ENCODE data around the gene SLX4. TPM values are rescaled to one million over a fixed set of nuclear protein-coding genes. Genes with fewer than 3 reads are reported as not detected.
"Not testable (repeated sequence)": the region's sequence is repeated elsewhere in the genome, so short reads cannot be mapped to it uniquely, and the experiment has no call there.

Gene SLX4
- total and polyA plus RNA-seq, 2 donors (not counting 3 experiments of a cell fraction or from before 2014, with no cell fraction given), result 2.9 to 8.9 TPM

GRCh38 chr16:3609895-3610697 lies 1.3 kb downstream of the SLX4 start:
- FAIRE-seq (no peak), DNase-seq (ENCODE audit: low read depth, low spot score) (no peak)
- peak overlapping the region in 1 of 3 experiments; percentile 85 for H3K4me3 ChIP-seq (replicated peaks in 1 of 3; ENCODE audit: insufficient read depth in 1 of 3, low read depth in 1 of 3, low read length in 3 of 3)
- dilution Hi-C loops (cut with MboI; ENCODE audit: extremely low pct_ligation_motif_present, low sequenced_read_pairs) (no loop called here), intact Hi-C loops (cut with micrococcal nuclease) (no loop called here)
- ChIA-PET POLR2A (no interaction called here), CTCF (no interaction called here)
- peak overlapping the region; percentile 76 for H3K4me2 ChIP-seq (ENCODE audit: insufficient read depth, low read length)
- H2AFZ ChIP-seq (ENCODE audit: low read depth, low read length), result no peak overlapping the region
- peaks cover 9% of the 10 kb centered on the region for H3K4me1 ChIP-seq (ENCODE audit: control insufficient read depth, extremely low read depth, insufficient read depth, low read length)
- TF ChIP-seq CTCF (IDR thresholded peaks at IDR 0.05; ENCODE audit: extremely low read depth in 1 of 2, insufficient read depth in 1 of 2, low read depth in 1 of 2, low read length in 2 of 2) (no peak), POLR2AphosphoS5 (IDR thresholded peaks at IDR 0.05; ENCODE audit: insufficient read depth, low read depth, low read length) (no peak), MAX (IDR thresholded peaks at IDR 0.05; ENCODE audit: insufficient read depth, insufficient read length) (no peak), FOS (IDR thresholded peaks at IDR 0.05; ENCODE audit: borderline replicate concordance, insufficient read depth, low read length) (no peak), POLR2A (IDR thresholded peaks at IDR 0.05; ENCODE audit: low read depth, low read length) (no peak), EZH2 (IDR thresholded peaks at IDR 0.05; ENCODE audit: borderline replicate concordance, low read depth, low read length, severe bottlenecking) (no peak), GATA2 (IDR thresholded peaks at IDR 0.05; ENCODE audit: insufficient read depth, insufficient read length, low read depth, low read length) (no peak), MYC (IDR thresholded peaks at IDR 0.05; ENCODE audit: low read depth, low read length) (no peak), JUN (IDR thresholded peaks at IDR 0.05; ENCODE audit: borderline replicate concordance, insufficient read depth, insufficient read length, low read depth) (no peak)
- no peak overlapping the region for H3K27ac ChIP-seq (ENCODE audit: insufficient read depth, low read depth, low read length)
- no peaks in the 10 kb centered on the region for H4K20me1 ChIP-seq (replicated peaks; ENCODE audit: control insufficient read depth, extremely low read depth, insufficient read depth, low read length)
- peaks cover 25% of the 10 kb centered on the region for H3K79me2 ChIP-seq (ENCODE audit: control insufficient read depth, insufficient read depth, low read length)
- no TSS peak for BruUV-seq (replicated peaks)
- H3K27me3 ChIP-seq (ENCODE audit: control insufficient read depth in 2 of 2, insufficient read depth in 2 of 2, low read length in 2 of 2), result no peaks in the 10 kb centered on the region
- H3K9ac ChIP-seq (replicated peaks; ENCODE audit: extremely low read depth, insufficient read depth, low read length), result no peak overlapping the region
- no peaks in the 10 kb centered on the region for H3K9me1 ChIP-seq (replicated peaks; ENCODE audit: control insufficient read depth, extremely low read depth, insufficient read depth, low read length)
- H3K36me3 ChIP-seq (ENCODE audit: control insufficient read depth in 2 of 2, extremely low read depth in 1 of 2, insufficient read depth in 2 of 2, low read length in 2 of 2), result no peaks in the 10 kb centered on the region
- H3K9me3 ChIP-seq (replicated peaks; ENCODE audit: control insufficient read depth, insufficient read depth, low read length), result no peaks in the 10 kb centered on the region

- CTCF ChIA-PET; H3K4me3 ChIP-seq (replicated peaks in 1 of 3; ENCODE audit: insufficient read depth in 1 of 3, low read depth in 1 of 3, low read length in 3 of 3); intact Hi-C loops (cut with micrococcal nuclease); H2AFZ ChIP-seq (ENCODE audit: low read depth, low read length); POLR2A ChIA-PET; H3K9me3 ChIP-seq (replicated peaks; ENCODE audit: control insufficient read depth, insufficient read depth, low read length); DNase-seq (ENCODE audit: low read depth, low spot score); H3K4me2 ChIP-seq (ENCODE audit: insufficient read depth, low read length); H3K27ac ChIP-seq (ENCODE audit: insufficient read depth, low read depth, low read length); H3K27me3 ChIP-seq (ENCODE audit: control insufficient read depth in 2 of 2, insufficient read depth in 2 of 2, low read length in 2 of 2); FAIRE-seq; H3K4me1 ChIP-seq (ENCODE audit: control insufficient read depth, extremely low read depth, insufficient read depth, low read length); H3K9ac ChIP-seq (replicated peaks; ENCODE audit: extremely low read depth, insufficient read depth, low read length); dilution Hi-C loops (cut with MboI; ENCODE audit: extremely low pct_ligation_motif_present, low sequenced_read_pairs); H3K9me1 ChIP-seq (replicated peaks; ENCODE audit: control insufficient read depth, extremely low read depth, insufficient read depth, low read length); H4K20me1 ChIP-seq (replicated peaks; ENCODE audit: control insufficient read depth, extremely low read depth, insufficient read depth, low read length); H3K36me3 ChIP-seq (ENCODE audit: control insufficient read depth in 2 of 2, extremely low read depth in 1 of 2, insufficient read depth in 2 of 2, low read length in 2 of 2): not testable (repeated sequence)
- TSS peak; percentile 18 for BruUV-seq (replicated peaks)
- H3K79me2 ChIP-seq (ENCODE audit: control insufficient read depth, insufficient read depth, low read length), result peaks cover 20% of the 10 kb centered on the region
Measured at GRCh38 chr16:3608976-3609375, 2.4 kb downstream of the SLX4 start.
